Stimulated activated CD8-positive, alpha-beta memory T cell treated with anti-CD3 and anti-CD28 coated beads, Interleukin-7, amount 100 ng/mL, for 48 hours (primary cell): Measurements from ENCODE around the gene MRPS18C.

ENCODE experiments used
- DNase-seq, 2 donors: peaks; one replicate each; pipeline ENCODE4 v3.0.0-alpha.2; 2020; ENCODE audit warnings: low read depth in 1 of 2; ENCODE audit errors: extremely low read depth in 1 of 2

The MRPS18C gene

DNA sequence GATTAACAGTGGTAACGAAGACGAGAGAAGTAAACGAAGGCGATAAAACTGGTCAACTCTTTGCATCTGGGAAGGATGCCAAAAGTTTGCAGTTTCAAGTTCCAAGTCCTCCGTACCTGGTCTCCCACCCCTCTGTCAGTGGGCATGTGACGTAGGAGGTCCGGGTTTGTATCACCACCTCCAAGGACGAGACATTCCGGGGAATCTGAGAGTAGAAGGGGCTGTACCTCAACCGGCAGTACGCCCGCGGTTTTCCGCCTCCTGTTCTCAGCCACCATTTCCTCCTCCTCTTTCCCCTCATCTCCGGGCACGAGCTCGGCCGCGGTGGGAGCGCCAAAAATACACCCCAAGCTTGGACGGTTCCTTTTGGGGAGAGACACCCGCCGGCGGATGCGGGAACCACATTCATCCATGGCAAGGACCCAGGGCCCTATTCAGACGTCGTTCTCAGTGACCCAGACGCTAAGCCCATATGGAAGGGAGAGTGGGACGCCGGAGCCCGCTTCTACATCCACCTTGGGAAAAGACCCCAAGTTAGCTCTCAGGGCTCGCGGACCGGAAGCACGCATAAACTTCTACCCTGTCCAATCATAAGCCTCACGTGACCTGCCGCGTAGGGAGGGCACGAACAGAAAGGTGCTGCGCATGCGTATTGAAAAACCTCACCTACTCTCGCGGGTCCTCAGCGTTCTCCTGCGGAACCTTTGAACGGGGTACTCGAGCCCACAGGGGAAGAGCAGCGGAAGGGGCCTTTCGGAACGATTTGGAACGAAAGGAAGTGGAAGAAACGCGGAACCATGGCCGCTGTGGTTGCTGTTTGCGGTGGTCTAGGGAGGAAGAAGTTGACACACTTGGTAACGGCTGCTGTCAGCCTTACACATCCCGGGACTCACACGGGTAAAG is at the start of gene MRPS18C, which contains the start of gene HELQ:
TSS of gene MRPS18C (plus strand) at position 778 of the 903 bp plus-strand sequence. CDS start at position 798, 20 bp downstream.
TSS of gene HELQ (minus strand) at position 543 of the 903 bp plus-strand sequence. CDS start at position 413, 130 bp downstream.
- DNase-seq = peak; percentile 88 to 94

GRCh38 chr4:83408908-83409307 is 47.0 kb upstream of the MRPS18C start:
- DNase-seq = no peak

DNA sequence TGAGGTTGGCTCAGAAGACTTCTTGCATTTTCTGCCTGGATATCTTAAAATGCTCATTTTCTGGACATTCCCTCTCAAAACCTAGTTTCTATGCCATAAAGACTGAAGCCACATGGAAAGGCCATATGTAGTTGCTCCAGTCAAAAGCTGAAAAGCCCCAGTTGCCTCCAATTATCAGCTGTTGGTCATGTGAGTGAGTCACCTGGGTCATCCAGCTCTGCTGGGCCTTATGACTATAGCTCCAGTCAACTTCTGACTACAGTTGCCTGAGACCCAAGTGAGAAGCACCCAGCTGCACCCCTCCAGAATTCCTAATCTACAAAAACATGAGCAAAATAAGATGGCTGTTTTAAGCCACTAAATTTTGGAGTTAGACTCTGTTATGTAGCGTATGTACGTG is 42.2 kb upstream of the MRPS18C start:
- DNase-seq = no peak

DNA sequence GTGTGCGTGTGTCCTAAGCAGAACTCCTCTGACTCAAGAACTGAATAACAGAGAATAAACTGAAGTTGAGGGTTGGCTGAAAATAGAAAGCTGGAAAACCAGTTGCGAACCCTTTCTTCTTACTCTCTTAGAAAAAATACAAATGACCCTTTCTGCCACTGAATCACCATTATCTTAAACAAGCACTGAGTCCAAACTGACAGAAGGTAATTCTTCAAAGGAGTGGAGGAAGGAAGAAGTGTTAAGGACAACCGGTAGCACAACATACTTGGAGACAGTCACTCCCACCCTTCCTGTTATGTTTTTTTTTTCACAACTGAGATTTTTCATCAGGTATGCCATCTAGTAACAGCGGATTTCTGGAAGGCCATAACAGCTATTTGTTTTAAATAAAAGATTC is 38.3 kb upstream of the MRPS18C start:
- DNase-seq = no peak

- DNase-seq = no peak
These were observed 37.6 kb upstream of the MRPS18C start for GRCh38 chr4:83418211-83418610.

DNA sequence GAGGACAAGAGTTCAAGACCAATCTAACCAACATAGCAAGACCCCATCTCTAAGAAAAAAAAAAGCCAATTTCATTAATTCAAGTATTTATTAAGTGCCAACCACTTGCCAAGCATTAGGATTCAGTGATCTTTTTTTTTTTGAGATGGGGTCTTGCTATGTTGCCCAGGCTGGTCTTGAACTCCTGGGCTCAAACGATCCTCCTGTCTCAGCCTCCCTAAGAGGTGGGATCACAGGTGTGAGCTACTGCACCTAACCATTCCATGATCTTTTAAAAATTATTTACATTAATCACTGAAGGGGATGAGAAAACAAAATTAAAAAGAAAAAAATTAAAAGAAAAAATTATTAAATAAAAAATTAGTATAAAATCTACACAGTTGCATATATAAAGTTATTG is 24.7 kb upstream of the MRPS18C start:
- no peak for DNase-seq

- no peak for DNase-seq
These were observed 19.2 kb upstream of the MRPS18C start for GRCh38 chr4:83436680-83437079.

DNA sequence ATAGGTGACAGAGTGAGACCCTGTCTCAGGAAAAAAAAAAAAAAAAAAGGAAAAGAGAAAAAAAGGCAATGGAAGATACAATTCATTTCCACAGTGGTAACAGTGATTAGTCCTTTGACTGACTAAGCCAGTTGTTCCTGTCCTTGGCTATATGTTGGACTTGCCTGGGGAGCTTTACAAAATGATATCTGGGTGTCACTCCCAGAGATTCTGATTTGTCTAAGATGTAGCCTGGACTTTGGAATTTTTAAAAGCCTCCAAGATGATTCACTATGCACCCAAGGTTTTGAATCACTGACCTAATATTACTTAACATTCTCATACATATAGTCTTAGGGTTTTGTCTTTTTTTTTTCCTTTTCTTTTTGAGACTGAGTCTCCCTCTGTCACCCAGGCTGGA is 17.1 kb upstream of the MRPS18C start:
- DNase-seq = no peak

DNA sequence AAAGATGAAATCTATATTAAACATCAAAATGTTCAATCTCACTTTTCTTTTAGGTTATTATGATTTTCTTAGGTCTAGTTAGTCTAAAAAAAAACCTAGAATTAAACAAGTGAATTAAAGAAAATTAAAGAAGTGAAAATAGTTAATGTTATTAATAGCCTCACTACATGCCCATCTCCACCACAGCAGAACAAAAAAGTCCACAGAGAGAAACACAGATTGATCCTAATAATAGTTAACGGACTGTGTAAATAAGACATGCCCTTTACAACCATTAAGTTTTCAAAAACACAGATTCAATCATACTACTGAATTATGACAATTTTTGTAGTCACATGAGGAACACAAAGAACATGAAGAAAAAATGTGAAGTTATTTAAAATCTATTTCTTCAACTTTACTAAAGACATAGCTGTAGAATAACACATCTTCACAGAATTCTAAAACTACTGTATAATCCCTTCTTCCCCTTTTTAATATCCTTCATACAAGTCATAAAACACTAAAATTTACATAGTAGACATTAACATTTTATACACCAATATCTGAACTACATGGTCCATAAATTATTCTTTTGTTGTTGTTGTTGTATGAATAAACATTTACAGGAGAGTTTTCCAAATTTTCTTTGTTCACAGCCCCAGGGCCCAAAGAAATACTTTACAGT is 15.6 kb upstream of the MRPS18C start:
- DNase-seq = no peak

- DNase-seq = no peak
These were observed 15.0 kb upstream of the MRPS18C start for GRCh38 chr4:83440899-83441298.

GRCh38 chr4:83449009-83449408 is 6.8 kb upstream of the MRPS18C start:
- no peak for DNase-seq

DNA sequence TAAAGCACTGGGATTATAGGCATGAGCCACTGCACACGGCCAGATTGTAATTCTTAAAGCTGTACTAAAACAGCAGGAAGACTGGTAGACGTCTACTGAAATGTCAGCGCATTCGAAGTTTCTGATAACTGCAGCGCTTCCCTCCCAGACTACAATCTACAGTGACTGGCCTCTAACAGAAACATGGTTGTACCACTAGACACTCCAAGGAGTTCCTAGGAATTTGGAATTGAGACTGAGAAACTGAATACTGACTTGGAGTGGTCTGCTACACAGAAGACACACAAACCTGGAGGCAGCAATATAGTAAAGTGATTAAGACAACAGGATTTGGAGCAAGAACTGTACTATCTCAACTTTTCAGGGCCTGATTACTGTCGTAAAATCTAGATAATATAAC is 1.2 kb upstream of the MRPS18C start:
- no peak for DNase-seq

GRCh38 chr4:83456184-83456501 is 285 bp downstream of the MRPS18C start:
- DNase-seq = no peak

GRCh38 chr4:83473423-83473822 is 17.6 kb downstream of the MRPS18C start:
- DNase-seq = no peak

- DNase-seq = no peak
These were observed 18.1 kb downstream of the MRPS18C start for GRCh38 chr4:83473966-83474365.

DNA sequence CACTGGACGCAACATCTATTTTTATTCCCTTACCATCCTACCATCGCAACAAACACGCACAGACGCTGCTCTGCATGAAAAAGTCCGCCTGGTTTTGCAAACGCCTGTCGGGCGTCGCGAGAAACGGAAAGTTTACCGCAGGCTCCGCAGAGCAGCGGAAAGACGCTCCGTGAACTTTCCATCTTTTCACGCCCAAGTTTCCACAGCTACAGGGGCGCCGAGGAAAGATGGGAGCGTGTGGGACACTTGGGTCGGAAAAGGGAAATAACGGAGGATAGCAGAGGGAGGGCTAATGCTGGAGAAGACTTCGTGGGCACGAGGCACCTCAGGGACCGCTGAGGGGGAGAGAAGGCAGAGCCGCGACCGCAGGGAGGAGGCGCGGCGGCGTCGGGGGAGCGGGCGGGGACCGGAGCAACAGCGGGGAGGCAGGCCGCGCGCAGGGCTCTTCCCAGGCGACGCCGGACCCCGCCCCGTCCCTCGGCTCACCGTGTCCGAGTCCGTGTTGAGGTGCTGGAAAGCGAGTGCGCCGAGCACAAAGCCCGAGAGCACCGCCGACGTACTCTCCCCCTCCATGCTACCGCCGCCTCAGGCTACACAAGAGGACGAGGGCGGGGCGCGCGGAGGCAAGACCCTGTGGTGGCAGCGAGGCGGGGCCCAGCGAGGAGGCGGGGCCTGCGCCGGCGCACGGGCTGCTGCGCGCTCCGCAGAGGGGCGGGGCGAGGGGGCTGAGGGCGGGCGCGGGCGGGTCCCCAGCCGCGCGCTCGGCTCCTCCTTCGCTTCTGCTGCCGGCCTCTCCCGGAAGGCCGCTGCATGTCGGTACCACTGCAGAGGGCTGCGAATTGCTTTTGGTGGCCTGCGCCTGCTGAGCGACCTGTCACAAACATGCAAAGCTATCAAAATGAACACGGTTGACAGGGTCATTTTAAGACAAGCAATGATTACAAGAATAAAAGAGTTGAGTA is 28.9 kb downstream of the MRPS18C start, which contains the start of gene ABRAXAS1:
TSS of gene ABRAXAS1 (minus strand) at position 601 of the 962 bp plus-strand sequence. CDS start at position 573, 28 bp downstream.
- DNase-seq = peak; percentile 84 to 93

DNA sequence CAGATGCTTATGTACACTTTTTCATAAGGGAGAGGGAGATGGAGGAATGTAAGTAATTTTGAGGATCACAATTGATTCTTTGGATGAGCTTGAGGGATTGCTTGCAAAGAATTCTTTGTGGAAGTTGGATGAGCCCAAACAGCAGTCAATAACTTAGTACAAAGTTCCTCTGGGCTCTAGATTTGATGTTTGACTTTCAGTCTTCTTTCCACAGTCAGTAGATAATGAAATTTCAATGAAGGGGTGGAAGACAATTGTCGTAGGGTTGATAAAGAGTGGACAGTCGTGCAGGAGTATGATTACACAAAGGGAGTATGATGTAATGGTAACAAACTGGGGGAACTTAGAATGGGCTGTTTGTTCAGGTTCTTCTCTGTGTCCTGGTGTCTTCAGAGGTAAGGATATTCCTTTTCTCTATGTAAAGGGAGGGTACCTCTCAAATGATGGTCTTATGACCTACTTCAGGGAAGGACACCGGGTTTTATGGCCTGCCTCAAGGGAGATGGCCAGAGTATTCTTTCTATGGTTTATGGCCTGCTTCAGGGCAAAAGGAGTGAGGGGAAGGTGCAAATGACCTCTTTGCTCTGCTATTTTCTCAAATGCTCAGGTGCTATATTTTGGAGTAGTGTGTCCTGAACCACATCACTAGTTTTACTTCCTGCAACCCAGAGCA is 30.7 kb downstream of the MRPS18C start:
- DNase-seq = no peak

- DNase-seq = no peak
These were observed 34.0 kb downstream of the MRPS18C start for GRCh38 chr4:83489711-83490326.

GRCh38 chr4:83490876-83491450 is 35.1 kb downstream of the MRPS18C start:
- no peak for DNase-seq
